HCT116 (cell line): ENCODE results near the gene ZNF683. TPM values are rescaled to one million over a fixed set of nuclear protein-coding genes. Genes with fewer than 3 reads are reported as not detected.

Experiments used
- ATAC-seq: fragments of 200-7000 bp; cut with Tn5 transposase; 2 replicates; pipeline ENCODE4 v1.9.1; 2020; ENCODE audit warnings: mild to moderate bottlenecking, moderate library complexity
- BruUV-seq: library from RNA; stranded (reverse); fragments of 400-500 nt; replicated peaks from 2 replicates; lab custom pipeline; 2021; lab: Mats Ljungman, UMichigan
- CTCF ChIA-PET: fragments of 300-600 bp; sonication (Branson Sonifier 250); formaldehyde crosslinking; loops from one replicate; lab custom pipeline; 2021; ENCODE audit warnings: antibody characterized with exemption; lab: Charles Lee
- POLR2A ChIA-PET: fragments of 300-600, 350-600 bp; sonication (Branson Sonifier 250); formaldehyde crosslinking; loops from one replicate; lab custom pipeline; 2021; ENCODE audit warnings: antibody characterized with exemption; lab: Charles Lee
- RAD21 ChIA-PET, 2 experiments: fragments of 300-600 bp; sonication (Branson Sonifier 250); formaldehyde crosslinking; loops; one replicate each; lab custom pipeline; 2023; ENCODE audit warnings: low total read pairs in 2 of 2; ENCODE audit not compliant: uncharacterized antibody in 2 of 2, unreplicated experiment in 2 of 2, low non-redundant PET in 1 of 2; lab: Charles Lee
- DNase-seq: peaks from one replicate; pipeline ENCODE4 v3.0.0-alpha.2; 2010; ENCODE audit warnings: low read depth, low spot score
- H2AFZ ChIP-seq: fragments of 200-600 bp; shearing (Covaris generic), sonication (generic); 2 replicates; pipeline ENCODE4 v1.6.1; 2017; ENCODE audit warnings: low read depth, mixed run types, mixed read lengths, antibody characterized with exemption, low read length; ENCODE audit not compliant: poor library complexity, severe bottlenecking
- H3K27ac ChIP-seq: 2 replicates; pipeline ENCODE4 v1.5.1; 2012; ENCODE audit warnings: low read depth, low read length
- H3K27me3 ChIP-seq: fragments of 200-600 bp; sonication (generic); 2 replicates; pipeline ENCODE4 v1.6.1; 2016; ENCODE audit warnings: mixed run types, low read length, mixed read lengths; ENCODE audit not compliant: insufficient read depth
- H3K36me3 ChIP-seq, 2 experiments: fragments of 200-500 bp in 1 of 2; fragments of 200-600 bp in 1 of 2; sonication (Bioruptor generic) in 1 of 2; sonication (generic) in 1 of 2; 2 replicates each; pipeline versions ENCODE4 v1.5.1 to v1.6.1; 2014 to 2016; ENCODE audit warnings: low read length in 2 of 2, inconsistent platforms in 1 of 2, mixed read lengths in 1 of 2, mixed run types in 1 of 2; ENCODE audit not compliant: insufficient read depth in 2 of 2, control insufficient read depth in 1 of 2
- H3K4me1 ChIP-seq, 2 experiments: fragments of 200-600 bp in 1 of 2; sonication (generic) in 1 of 2; 2 replicates each; pipeline versions ENCODE4 v1.5.1 to v1.6.1; 2012 to 2017; ENCODE audit warnings: low read length in 2 of 2, inconsistent platforms in 1 of 2, mild to moderate bottlenecking in 1 of 2, mixed read lengths in 1 of 2, mixed run types in 1 of 2, moderate library complexity in 1 of 2; ENCODE audit not compliant: insufficient read depth in 2 of 2, control insufficient read depth in 1 of 2
- H3K4me2 ChIP-seq: fragments of 200-600 bp; sonication (generic); 2 replicates; pipeline ENCODE4 v1.6.1; 2017; ENCODE audit warnings: mixed run types, low read length, mixed read lengths
- H3K4me3 ChIP-seq, 2 experiments: fragments of 200-600 bp in 1 of 2; sonication (generic) in 1 of 2; replicated peaks in 1 of 2; 2 replicates each; pipeline ENCODE4 v1.5.1; 2011 to 2016; ENCODE audit warnings: low read length in 2 of 2, control low read depth in 1 of 2, low read depth in 1 of 2, mild to moderate bottlenecking in 1 of 2, mixed read lengths in 1 of 2, mixed run types in 1 of 2
- H3K79me2 ChIP-seq: fragments of 200-600 bp; sonication (generic); 2 replicates; pipeline ENCODE4 v1.6.1; 2017; ENCODE audit warnings: mild to moderate bottlenecking, mixed run types, low read length, moderate library complexity, mixed read lengths; ENCODE audit not compliant: insufficient read depth
- H3K9ac ChIP-seq: fragments of 200-600 bp; sonication (generic); 2 replicates; pipeline ENCODE4 v1.6.1; 2016; ENCODE audit warnings: low read length, mixed read lengths
- H3K9me2 ChIP-seq: fragments of 200-600 bp; sonication (generic), shearing (Covaris generic); 2 replicates; pipeline ENCODE4 v1.6.1; 2017; ENCODE audit warnings: mixed run types, mild to moderate bottlenecking, moderate library complexity; ENCODE audit not compliant: insufficient read depth
- H3K9me3 ChIP-seq, 2 experiments: fragments of 200-500 bp in 1 of 2; fragments of 200-600 bp in 1 of 2; sonication (Bioruptor generic) in 1 of 2; sonication (generic) in 1 of 2; 2 replicates each; pipeline ENCODE4 v1.6.1; 2014 to 2017; ENCODE audit warnings: low read length in 2 of 2, mixed read lengths in 2 of 2, inconsistent platforms in 1 of 2, low read depth in 1 of 2, mild to moderate bottlenecking in 1 of 2, mixed run types in 1 of 2, moderate library complexity in 1 of 2; ENCODE audit not compliant: control insufficient read depth in 1 of 2, insufficient read depth in 1 of 2
- H4K20me1 ChIP-seq: fragments of 200-600 bp; sonication (generic), shearing (Covaris generic); 2 replicates; pipeline ENCODE4 v1.6.1; 2017; ENCODE audit warnings: mixed run types, mild to moderate bottlenecking, moderate library complexity; ENCODE audit not compliant: insufficient read depth
- CBX3 ChIP-seq: IDR thresholded peaks from 2 replicates; pipeline ENCODE4 v1.6.1; 2012; ENCODE audit warnings: low read depth
- ELF1 ChIP-seq: IDR thresholded peaks from 2 replicates; pipeline ENCODE4 v1.6.1; 2012; ENCODE audit warnings: low read depth, borderline replicate concordance
- EZH2 ChIP-seq: fragments of 200-600 bp; sonication (generic); IDR thresholded peaks from 2 replicates; pipeline ENCODE4 v1.6.1; 2017; ENCODE audit warnings: antibody characterized with exemption, mixed run types
- EZH2phosphoT487 ChIP-seq: fragments of 200-600 bp; IDR thresholded peaks from 2 replicates; pipeline ENCODE4 v1.6.1; 2018; ENCODE audit warnings: antibody characterized with exemption, borderline replicate concordance
- FOSL1 ChIP-seq: IDR thresholded peaks from 2 replicates; pipeline ENCODE4 v1.6.1; 2012; ENCODE audit warnings: low read depth
- MAX ChIP-seq: IDR thresholded peaks from 2 replicates; pipeline ENCODE4 v1.6.1; 2012
- POLR2AphosphoS5 ChIP-seq: IDR thresholded peaks from 2 replicates; pipeline ENCODE4 v1.6.1; 2011; ENCODE audit warnings: mild to moderate bottlenecking, low read depth, low read length, moderate library complexity
- RAD21 ChIP-seq: IDR thresholded peaks from 2 replicates; pipeline ENCODE4 v1.6.1; 2012; ENCODE audit warnings: low read depth, mild to moderate bottlenecking
- REST ChIP-seq: IDR thresholded peaks from 2 replicates; pipeline ENCODE4 v1.6.1; 2012; ENCODE audit warnings: low read depth
- SIN3A ChIP-seq: IDR thresholded peaks from 2 replicates; pipeline ENCODE4 v1.6.1; 2012; ENCODE audit warnings: low read depth
- SP1 ChIP-seq: IDR thresholded peaks from 2 replicates; pipeline ENCODE4 v1.6.1; 2012; ENCODE audit warnings: low read depth
- SRF ChIP-seq: IDR thresholded peaks from 2 replicates; pipeline ENCODE4 v1.6.1; 2012; ENCODE audit warnings: low read depth
- TCF7L2 ChIP-seq: IDR thresholded peaks from 2 replicates; pipeline ENCODE4 v1.7.0; 2011; ENCODE audit warnings: borderline replicate concordance, inconsistent platforms; ENCODE audit not compliant: insufficient read depth, insufficient read length; ENCODE audit errors: extremely low read depth
- YY1 ChIP-seq: IDR thresholded peaks from 2 replicates; pipeline ENCODE4 v1.6.1; 2011; ENCODE audit warnings: low read length, low read depth, moderate library complexity, mild to moderate bottlenecking; ENCODE audit not compliant: insufficient replicate concordance; ENCODE audit errors: extremely low read depth
- ZBTB33 ChIP-seq: IDR thresholded peaks from 2 replicates; pipeline ENCODE4 v1.6.1; 2011; ENCODE audit warnings: mild to moderate bottlenecking, low read length, moderate library complexity; ENCODE audit not compliant: insufficient replicate concordance; ENCODE audit errors: extremely low read depth
- ZNF274 ChIP-seq: fragments of 200-500 bp; sonication (Bioruptor generic); IDR thresholded peaks from 2 replicates; pipeline ENCODE4 v1.6.1; 2014; ENCODE audit warnings: mild to moderate bottlenecking, low read depth, low read length, inconsistent platforms
- intact Hi-C: fragments of 100-400 bp; cut with micrococcal nuclease; formaldehyde crosslinking; loops from 2 replicates; pipeline ENCODE4 v1.10.0; 2022
- total RNA-seq: library from RNA; stranded (reverse); gene quantifications from one replicate; pipeline ENCODE4 v1.2.1, GENCODE V29; 2021; ENCODE audit not compliant: unreplicated experiment

Gene ZNF683
- total RNA-seq, 1 experiment from 2014 or later, result not detected

GRCh38 chr1:26367441-26367840 is 5.1 kb downstream of the ZNF683 start:
- BruUV-seq, result no TSS peak
- no peak for ATAC-seq
- Histone ChIP-seq H3K9me3 (peaks cover 0 to 7% of the 10 kb centered on the region in 2 experiments; a peak in 1 of 4 replicates), H3K4me2 (no peak overlapping the region), H3K9me2 (no peaks in the 10 kb centered on the region), H3K27ac (no peak overlapping the region), H4K20me1 (no peaks in the 10 kb centered on the region), H2AFZ (no peak overlapping the region), H3K4me3 (no peak overlapping the region), H3K79me2 (no peaks in the 10 kb centered on the region), H3K36me3 (no peaks in the 10 kb centered on the region), H3K27me3 (no peaks in the 10 kb centered on the region), H3K9ac (no peak overlapping the region), H3K4me1 (peaks cover 3 to 13% of the 10 kb centered on the region in 2 experiments; a peak in 3 of 4 replicates)
- ChIA-PET POLR2A (no interaction called here), CTCF (no interaction called here), RAD21 (no interaction called here)
- TF ChIP-seq SP1 (no peak), TCF7L2 (no peak), CBX3 (no peak), POLR2AphosphoS5 (no peak), REST (no peak), ELF1 (no peak), EZH2 (no peak), SRF (no peak), MAX (no peak), FOSL1 (no peak), ZBTB33 (no peak), SIN3A (no peak), RAD21 (no peak), EZH2phosphoT487 (no peak), YY1 (no peak), ZNF274 (no peak)
- DNase-seq, result no peak
- intact Hi-C loops, result no loop called here
